DOHH2 (cell line): ENCODE results near the gene TM4SF4.

Source experiments
- EZH2phosphoT487 ChIP-seq: fragments of 200-600 bp; sonication (generic); IDR thresholded peaks from 2 replicates; pipeline ENCODE4 v1.6.1; 2017; ENCODE audit warnings: borderline replicate concordance, mild to moderate bottlenecking, antibody characterized with exemption, low read length, moderate library complexity, mixed read lengths
- TF ChIP-seq, protein P1 (sequence below): fragments of 200-600 bp; sonication (generic); IDR thresholded peaks from one replicate; pipeline ENCODE4 v1.5.1; 2014; ENCODE audit warnings: antibody characterized with exemption, mild to moderate bottlenecking, low read depth, low read length; ENCODE audit not compliant: poor library complexity, severe bottlenecking

DNA sequence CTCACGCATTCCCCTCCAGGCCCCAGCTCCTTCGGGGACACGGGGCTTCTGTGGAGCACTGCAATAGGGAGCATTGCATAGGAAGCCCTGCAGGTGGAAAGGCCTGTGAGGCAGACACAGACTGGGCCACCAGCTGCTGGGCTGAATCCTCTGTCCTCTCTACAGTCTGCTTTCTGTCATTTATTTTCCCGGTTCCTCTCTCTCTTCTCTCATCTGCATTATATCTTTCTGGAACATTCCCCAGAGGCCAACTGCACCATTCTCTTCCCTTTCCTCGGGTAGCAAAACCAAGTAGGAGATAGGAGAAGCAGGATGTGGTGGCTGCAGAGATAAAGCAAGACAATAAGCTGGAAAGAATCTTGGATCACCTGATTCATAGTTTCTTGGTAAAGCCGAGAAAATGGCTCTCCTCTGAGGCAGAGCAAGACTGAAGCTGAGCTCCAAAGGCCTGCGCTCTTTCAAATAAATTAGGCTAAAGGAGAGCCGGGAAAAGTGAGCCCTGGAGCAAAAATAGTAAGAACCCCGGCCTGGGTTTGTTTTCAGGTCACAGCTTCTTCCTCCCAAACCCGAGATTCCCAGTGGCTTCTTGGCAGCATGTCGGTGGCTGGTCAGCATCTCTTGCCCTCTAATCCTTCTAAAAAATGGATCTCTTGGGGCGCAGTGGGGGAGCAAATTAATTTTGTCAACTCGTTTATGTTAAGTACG, 5.3 kb downstream of the TM4SF4 start:
- TF ChIP-seq, protein P1, sequence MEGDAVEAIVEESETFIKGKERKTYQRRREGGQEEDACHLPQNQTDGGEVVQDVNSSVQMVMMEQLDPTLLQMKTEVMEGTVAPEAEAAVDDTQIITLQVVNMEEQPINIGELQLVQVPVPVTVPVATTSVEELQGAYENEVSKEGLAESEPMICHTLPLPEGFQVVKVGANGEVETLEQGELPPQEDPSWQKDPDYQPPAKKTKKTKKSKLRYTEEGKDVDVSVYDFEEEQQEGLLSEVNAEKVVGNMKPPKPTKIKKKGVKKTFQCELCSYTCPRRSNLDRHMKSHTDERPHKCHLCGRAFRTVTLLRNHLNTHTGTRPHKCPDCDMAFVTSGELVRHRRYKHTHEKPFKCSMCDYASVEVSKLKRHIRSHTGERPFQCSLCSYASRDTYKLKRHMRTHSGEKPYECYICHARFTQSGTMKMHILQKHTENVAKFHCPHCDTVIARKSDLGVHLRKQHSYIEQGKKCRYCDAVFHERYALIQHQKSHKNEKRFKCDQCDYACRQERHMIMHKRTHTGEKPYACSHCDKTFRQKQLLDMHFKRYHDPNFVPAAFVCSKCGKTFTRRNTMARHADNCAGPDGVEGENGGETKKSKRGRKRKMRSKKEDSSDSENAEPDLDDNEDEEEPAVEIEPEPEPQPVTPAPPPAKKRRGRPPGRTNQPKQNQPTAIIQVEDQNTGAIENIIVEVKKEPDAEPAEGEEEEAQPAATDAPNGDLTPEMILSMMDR: no peak
- no peak for TF ChIP-seq EZH2phosphoT487
